Osteocyte (in vitro differentiated cells): Measurements from ENCODE around the gene IL22RA2. TPM values are rescaled to one million over a fixed set of nuclear protein-coding genes. Genes with fewer than 3 reads are reported as not detected.
A peak's percentile ranks its signal among the peaks of the same experiment; 100 is the strongest.
"Not testable (repeated sequence)": the region's sequence is repeated elsewhere in the genome, so short reads cannot be mapped to it uniquely, and the experiment has no call there.

Source experiments
- DNase-seq: peaks from one replicate; pipeline ENCODE4 v3.0.0; 2021; ENCODE audit warnings: mixed read lengths; ENCODE audit not compliant: unreplicated experiment; ENCODE audit errors: extremely low spot score
- H3K27ac Mint-ChIP-seq: one replicate; pipeline ENCODE4 v1.8.0; 2021; ENCODE audit warnings: mild to moderate bottlenecking, mixed read lengths; ENCODE audit not compliant: unreplicated experiment
- H3K27me3 Mint-ChIP-seq: one replicate; pipeline ENCODE4 v1.8.0; 2021; ENCODE audit warnings: mixed read lengths; ENCODE audit not compliant: unreplicated experiment
- H3K36me3 Mint-ChIP-seq: one replicate; pipeline ENCODE4 v1.8.0; 2021; ENCODE audit warnings: mixed read lengths; ENCODE audit not compliant: unreplicated experiment
- H3K4me1 Mint-ChIP-seq: one replicate; pipeline ENCODE4 v1.8.0; 2021; ENCODE audit warnings: mixed read lengths; ENCODE audit not compliant: unreplicated experiment
- H3K4me3 Mint-ChIP-seq: one replicate; pipeline ENCODE4 v1.8.0; 2021; ENCODE audit warnings: mild to moderate bottlenecking, moderate library complexity, mixed read lengths; ENCODE audit not compliant: unreplicated experiment
- H3K9me3 Mint-ChIP-seq: one replicate; pipeline ENCODE4 v1.8.0; 2021; ENCODE audit warnings: mixed read lengths; ENCODE audit not compliant: unreplicated experiment
- total RNA-seq: library from RNA; stranded (reverse); gene quantifications from 2 replicates; pipeline ENCODE4 v1.2.1, GENCODE V29; 2021
- TF ChIP-seq, protein P1 (sequence below): fragments of 200-600 bp; sonication (generic); IDR thresholded peaks from 2 replicates; pipeline ENCODE4 v1.5.0; 2021; ENCODE audit warnings: antibody characterized with exemption, mild to moderate bottlenecking, moderate library complexity

Gene IL22RA2
- total RNA-seq, 1 donor from 2014 or later: not detected

DNA sequence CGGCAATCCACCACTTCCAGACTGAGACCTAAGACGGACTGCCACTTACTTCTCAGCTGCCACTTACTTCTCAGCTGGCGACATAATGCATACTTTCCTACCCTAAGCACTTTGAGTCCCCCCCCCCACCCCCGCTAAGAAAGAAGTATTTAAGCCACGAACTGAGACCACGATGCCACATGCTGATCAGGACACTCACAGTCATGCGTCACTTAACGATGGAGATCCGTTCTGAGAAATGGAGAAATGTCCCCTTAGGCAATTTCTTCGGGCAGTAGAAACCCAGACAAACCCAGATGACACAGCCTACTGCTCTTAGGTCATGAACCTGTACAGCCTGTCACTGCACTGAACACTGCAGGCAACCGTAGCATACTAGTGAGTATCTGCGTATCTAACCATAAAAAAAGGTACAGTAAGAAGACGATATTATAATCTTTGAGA lies 45.1 kb upstream of the IL22RA2 start:
- Mint-ChIP-seq H3K4me1 (peaks cover 50% of the 10 kb centered on the region), H3K36me3 (no peaks in the 10 kb centered on the region), H3K27ac (peak overlapping the region; percentile 93), H3K27me3 (no peaks in the 10 kb centered on the region), H3K9me3 (no peaks in the 10 kb centered on the region), H3K4me3 (peak overlapping the region; percentile 92)
- TF ChIP-seq, protein P1, sequence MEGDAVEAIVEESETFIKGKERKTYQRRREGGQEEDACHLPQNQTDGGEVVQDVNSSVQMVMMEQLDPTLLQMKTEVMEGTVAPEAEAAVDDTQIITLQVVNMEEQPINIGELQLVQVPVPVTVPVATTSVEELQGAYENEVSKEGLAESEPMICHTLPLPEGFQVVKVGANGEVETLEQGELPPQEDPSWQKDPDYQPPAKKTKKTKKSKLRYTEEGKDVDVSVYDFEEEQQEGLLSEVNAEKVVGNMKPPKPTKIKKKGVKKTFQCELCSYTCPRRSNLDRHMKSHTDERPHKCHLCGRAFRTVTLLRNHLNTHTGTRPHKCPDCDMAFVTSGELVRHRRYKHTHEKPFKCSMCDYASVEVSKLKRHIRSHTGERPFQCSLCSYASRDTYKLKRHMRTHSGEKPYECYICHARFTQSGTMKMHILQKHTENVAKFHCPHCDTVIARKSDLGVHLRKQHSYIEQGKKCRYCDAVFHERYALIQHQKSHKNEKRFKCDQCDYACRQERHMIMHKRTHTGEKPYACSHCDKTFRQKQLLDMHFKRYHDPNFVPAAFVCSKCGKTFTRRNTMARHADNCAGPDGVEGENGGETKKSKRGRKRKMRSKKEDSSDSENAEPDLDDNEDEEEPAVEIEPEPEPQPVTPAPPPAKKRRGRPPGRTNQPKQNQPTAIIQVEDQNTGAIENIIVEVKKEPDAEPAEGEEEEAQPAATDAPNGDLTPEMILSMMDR: no peak
- no peak for DNase-seq

DNA sequence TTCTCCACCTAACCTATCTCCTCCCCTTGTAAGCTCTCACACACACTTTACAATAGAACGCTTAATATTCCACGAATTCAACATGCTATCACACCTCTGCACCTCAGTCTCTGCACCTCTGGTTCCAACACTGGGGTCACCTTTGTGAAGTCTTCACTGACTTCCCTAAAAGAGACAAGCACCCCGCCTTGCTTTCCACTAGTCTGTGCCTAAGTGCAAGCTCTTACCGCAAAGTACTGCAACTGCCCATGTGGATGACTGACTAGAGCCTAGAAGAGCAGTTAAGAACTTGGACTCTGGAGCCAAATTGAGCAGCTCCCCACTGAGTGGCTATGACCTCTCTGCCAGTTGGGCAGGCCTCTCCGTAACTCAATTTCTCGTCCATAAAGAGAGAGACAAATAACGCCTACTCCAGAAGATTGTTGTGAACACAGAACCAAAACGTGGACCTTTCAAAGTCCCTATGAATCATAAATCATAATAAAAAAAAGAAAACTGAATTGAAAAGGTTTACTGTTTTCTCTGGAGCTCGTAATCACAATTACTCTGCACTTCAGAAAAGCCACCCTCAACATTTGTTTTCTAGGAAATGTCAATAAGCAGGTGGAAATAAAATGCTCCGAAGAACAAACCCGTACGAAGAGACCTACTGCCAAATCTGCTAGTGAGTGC lies 44.5 kb upstream of the IL22RA2 start:
- TF ChIP-seq, protein P1: no peak
- DNase-seq: no peak
- Mint-ChIP-seq H3K4me3 (peak overlapping the region; percentile 92), H3K9me3 (no peaks in the 10 kb centered on the region), H3K27ac (peak overlapping the region; percentile 93), H3K36me3 (peaks cover 2% of the 10 kb centered on the region), H3K27me3 (no peaks in the 10 kb centered on the region), H3K4me1 (peaks cover 53% of the 10 kb centered on the region)

DNA sequence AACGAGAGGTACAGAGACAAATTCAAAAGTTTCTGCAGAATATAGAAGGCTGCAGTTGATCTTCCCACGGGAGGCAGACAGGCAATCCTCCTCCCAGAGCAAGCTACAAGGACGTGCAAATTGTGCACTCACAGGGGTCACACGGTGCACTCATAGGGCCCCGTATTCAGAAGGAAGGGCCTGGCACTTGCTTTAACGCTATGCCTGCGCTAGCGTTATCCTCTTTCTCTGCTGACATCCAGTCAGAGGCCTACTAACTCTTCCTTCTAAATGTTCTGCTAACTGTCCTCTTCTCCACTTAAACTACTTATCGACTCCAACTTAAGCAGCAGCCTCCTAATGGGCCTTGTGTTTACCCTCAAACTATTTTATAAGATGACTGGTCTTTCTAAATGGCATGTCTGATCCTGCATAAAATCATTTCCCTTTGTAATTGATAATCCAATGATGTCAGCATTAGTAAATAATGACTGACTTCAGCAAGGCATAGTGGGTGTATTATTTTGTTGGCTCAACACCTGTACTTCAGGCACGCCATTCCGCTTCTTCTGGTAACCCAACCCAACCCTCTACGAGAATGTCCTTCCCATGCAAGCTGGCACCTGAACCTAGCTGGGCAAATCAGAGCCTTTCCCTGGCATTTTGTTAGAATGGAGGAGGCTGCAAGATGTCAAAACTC lies 43.6 kb upstream of the IL22RA2 start:
- TF ChIP-seq, protein P1: no peak
- no peak for DNase-seq
- peaks cover 57% of the 10 kb centered on the region for H3K4me1 Mint-ChIP-seq
- H3K27ac Mint-ChIP-seq: no peak overlapping the region
- H3K9me3 Mint-ChIP-seq: no peaks in the 10 kb centered on the region
- H3K27me3 Mint-ChIP-seq: no peaks in the 10 kb centered on the region
- H3K36me3 Mint-ChIP-seq: peaks cover 2% of the 10 kb centered on the region
- peak overlapping the region; percentile 31 for H3K4me3 Mint-ChIP-seq

DNA sequence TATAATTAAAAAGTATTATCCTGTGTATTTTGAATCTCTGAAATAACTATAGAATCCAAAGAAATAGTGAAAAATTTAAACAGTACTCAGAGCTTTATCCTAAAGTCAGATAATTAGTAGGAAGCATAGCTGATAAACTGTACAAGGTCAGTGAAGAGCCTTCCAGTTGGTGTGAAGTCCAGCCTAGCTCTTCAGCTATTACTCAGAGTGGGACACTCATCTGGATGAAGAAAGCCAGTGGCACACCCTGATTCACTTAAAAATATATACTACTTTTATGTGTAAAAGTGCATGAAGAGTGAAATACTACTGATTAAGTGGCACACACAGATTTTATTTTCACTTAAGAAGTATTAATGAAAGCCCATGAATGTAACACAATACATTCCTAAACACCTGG lies 42.7 kb upstream of the IL22RA2 start:
- H3K27me3 Mint-ChIP-seq: no peaks in the 10 kb centered on the region
- no peak overlapping the region for H3K4me3 Mint-ChIP-seq
- H3K27ac Mint-ChIP-seq: no peak overlapping the region
- TF ChIP-seq, protein P1: no peak
- H3K9me3 Mint-ChIP-seq: no peaks in the 10 kb centered on the region
- no peak for DNase-seq
- H3K4me1 Mint-ChIP-seq: peaks cover 63% of the 10 kb centered on the region
- H3K36me3 Mint-ChIP-seq: peaks cover 2% of the 10 kb centered on the region

DNA sequence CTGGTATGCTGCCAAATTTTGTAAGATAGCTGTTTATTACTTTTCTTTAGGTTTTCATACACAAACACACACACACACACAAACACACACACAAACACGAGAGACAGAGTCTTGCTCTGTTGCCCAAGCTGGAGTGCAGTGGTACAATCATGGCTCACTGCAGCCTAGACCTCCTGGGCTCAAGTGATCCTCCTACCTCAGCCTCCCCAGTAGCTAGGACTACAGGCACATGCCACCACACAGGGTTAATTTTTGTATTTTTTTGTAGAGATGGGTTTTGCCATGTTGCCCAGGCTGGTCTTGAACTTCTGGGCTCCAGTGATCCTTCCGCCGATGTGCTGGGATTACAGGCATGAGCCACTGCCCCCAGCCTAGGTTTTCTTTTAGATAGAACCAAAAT lies 42.2 kb upstream of the IL22RA2 start:
- not testable (repeated sequence) for H3K36me3 Mint-ChIP-seq, H3K4me3 Mint-ChIP-seq, H3K27ac Mint-ChIP-seq, H3K9me3 Mint-ChIP-seq, DNase-seq, H3K27me3 Mint-ChIP-seq
- H3K4me1 Mint-ChIP-seq: peaks cover 67% of the 10 kb centered on the region
